GM19328 (cell line): ENCODE results near the gene CRIP2.

Experiments
- ATAC-seq: cut with Tn5 transposase; IDR thresholded peaks from one replicate; pipeline ENCODE4 v1.9.1; 2021; ENCODE audit warnings: mild to moderate bottlenecking, moderate library complexity; ENCODE audit not compliant: unreplicated experiment

Gene CRIP2

GRCh38 chr14:105442834-105443233 lies 31.8 kb upstream of the CRIP2 start:
- ATAC-seq: no peak

- no peak for ATAC-seq
Measured at GRCh38 chr14:105444859-105445258, 29.8 kb upstream of the CRIP2 start.

DNA sequence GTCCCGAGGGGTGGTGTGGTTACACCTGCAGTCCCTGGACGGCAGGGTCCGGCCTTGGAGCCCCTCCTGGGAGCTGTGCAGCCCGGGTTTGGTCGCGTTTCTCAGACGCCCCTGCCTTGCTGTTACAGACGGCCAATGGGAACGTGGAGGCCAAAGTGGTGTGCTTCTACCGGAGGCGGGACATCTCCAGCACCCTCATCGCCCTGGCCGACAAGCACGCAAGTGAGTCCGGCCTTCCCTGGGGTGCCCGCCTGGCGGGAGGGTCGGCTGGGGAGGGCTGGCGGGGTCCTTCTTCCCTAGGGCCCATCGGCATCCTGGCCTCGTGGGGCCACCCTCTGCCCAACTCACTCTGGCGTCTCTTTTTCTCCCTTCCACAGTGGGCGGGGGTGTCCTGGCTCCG lies 29.3 kb upstream of the CRIP2 start:
- no peak for ATAC-seq

DNA sequence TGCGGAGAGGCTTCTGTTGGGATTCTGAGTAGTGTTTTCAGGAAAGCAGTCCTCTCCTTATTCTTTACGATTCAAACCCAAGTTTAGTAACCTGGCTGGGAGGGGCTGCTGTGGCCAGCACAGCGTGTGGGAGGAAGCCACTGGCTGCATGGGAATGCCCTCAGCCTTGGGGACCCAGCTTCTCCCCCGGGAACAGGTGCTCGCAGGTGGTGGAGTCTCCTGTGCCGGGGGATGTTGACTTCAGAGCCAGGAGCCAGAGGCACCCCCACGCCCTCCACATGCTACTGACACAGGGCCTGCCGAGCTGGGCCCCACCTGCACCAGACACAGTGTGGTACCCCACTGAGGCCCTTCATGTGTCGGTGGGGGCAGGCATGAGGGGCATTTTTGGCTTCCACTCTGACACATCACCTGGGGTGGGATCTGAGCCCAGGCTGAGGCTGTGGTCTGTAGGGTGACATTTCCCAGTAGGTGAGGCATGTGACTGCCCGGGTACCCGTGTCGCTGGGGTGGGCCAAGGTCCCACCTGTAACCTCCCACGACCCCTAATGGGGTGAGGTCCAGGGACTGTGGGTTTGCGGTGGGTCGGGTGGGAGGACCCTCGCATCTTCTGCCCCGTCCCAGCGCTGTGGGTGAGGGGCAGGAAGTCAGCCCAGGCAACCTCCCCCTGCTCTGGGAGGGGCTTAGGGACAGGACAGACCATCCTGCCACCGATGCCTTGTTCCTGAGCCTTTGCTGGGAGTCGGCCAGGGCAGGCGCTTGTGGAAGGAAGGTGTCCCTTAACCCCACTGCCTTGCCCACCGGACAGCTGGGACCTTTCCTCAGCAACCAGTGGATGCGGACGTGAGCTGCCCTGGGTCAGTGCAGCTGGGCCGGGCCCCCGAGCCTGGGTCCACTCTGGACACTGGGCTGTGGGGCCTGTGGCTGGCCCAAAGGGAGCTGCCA lies 28.4 kb upstream of the CRIP2 start:
- ATAC-seq: no peak

DNA sequence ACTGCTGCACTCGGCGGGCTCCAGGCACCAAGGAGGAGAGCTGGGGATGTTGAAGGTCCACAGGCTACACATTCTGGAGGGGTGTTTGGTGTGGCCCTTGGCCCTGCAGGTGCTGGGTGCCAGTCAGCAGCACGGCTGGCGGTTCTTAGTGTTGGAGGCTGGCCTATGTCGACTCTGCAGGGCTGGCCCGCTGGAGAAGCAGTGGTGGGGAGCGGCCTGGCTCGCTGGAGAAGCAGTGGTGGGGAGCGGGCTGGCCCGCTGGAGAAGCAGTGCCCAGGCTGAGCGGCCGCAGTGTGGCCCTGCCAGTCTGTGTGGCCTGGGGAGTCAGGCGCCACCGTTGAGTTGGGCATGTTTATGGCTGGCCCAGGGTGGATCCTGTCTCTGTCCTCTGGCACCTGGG lies 27.6 kb upstream of the CRIP2 start:
- ATAC-seq: no peak

GRCh38 chr14:105447651-105448640 lies 26.7 kb upstream of the CRIP2 start:
- no peak for ATAC-seq

DNA sequence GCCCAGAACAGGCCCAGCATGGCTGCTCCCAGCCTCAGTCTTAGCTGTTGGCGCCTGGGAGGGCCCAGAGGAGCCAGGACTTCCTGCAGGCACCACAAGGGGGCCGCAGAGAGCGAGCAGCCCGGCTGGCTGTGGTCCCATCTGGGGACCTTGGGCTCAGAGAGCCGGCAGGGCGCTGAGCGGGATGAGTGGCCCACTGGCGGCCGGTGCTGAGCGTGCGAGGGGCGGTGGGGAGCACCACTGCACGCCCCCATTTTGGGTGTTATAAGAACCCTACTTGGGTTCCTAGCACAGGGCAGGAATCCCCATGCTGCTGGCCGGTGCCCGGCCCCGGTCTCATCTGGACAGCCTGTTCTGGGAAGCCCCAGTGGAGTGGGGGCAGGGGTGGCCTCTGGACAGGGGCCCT lies 25.9 kb upstream of the CRIP2 start:
- ATAC-seq: no peak

GRCh38 chr14:105449276-105450122 lies 25.1 kb upstream of the CRIP2 start:
- ATAC-seq: no peak

DNA sequence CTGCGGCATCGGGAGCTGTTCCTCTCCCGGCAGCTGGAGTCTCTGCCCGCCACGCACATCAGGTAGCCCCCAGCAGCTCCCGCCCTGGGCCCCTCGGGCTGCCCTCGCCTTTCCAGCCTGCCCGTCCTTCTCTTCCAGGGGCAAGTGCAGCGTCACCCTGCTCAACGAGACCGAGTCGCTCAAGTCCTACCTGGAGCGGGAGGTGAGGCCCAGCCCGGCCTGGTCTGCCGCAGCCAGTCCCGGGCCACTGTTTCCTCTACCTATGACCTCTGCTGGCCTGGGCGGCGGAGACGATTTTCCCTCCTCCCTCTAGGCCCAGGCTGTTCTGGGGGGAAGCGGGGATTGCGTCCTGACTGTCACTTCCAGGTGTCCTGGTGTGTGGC lies 24.5 kb upstream of the CRIP2 start:
- no peak for ATAC-seq

DNA sequence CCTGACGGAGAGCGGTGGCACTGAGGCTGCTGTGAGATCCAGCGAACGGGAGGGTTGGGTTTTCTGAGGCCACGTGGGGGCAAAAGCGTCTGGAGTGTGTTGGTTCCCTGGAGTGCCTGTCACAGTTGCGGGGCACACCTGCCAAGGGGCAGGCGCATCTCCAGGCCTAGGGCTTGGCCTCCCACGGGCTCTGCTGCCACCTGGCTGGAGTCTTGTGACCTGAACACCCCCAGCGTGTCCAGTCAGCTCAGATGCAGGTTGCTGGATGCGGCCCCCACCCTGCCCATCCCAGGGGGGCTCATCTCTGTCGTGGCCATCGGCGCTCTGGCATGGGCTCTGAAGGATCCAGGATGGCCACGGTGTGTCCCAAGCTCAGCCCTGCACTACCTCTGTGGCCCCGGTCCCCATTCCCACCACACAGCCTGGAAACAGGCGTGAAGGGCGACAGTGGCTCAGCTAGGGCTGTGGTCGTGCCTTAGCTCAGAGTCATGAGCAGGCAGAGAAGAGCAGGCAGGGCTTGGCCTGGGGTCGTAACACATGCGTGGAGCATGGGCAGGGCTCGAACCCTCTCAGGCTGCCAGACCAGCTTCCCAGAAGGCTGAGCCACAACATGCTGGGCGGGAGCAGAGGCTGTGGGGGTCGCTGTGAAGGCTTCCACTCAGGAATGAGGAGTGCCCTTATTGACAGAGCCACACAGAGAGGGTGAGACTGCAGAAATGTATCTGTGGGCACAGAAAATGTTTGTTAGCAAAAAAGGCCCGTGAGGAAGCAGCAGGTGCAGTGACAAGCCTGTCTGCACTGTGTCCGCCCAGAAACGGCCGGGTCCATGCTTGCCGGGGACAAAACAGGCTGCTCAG lies 23.5 kb upstream of the CRIP2 start:
- ATAC-seq: no peak

DNA sequence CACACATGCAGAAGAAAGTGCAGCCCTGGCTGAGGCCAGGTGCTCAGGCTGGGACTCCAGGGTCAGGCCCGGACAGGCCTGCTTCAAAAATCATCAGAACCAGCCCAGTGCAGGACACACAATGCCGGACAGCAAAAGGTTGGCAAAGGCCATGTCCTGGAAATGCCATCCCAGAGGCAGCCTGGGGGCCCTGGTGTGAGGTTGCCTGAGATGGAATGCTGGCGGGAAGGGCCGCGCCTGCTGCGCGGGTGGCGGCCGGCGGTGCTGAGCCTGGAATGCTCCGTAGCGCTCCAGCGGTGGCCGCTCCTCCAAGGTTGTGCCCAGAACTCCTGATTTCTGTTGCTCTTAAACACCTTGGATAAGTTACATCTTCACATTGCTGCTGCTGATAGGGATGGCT lies 21.7 kb upstream of the CRIP2 start:
- no peak for ATAC-seq

DNA sequence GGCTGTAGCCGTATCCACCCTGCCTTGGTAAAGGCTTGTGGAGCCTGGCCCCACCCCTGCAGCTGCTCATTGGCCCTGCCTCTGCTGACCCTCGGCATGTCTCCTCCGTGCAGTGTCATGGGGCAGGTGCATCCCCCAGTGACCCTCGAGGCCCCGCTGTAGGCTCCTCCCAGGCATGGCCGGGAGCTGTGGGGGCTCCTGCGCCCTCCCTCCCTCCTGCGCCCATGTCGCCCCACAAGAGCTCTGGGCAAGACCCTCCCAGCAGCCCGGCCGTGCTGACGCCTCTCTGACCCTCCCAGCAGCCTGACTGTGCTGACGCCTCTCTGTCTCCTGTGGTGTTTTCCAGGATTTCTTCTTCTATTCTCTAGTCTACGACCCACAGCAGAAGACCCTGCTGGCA lies 20.8 kb upstream of the CRIP2 start:
- ATAC-seq: no peak

DNA sequence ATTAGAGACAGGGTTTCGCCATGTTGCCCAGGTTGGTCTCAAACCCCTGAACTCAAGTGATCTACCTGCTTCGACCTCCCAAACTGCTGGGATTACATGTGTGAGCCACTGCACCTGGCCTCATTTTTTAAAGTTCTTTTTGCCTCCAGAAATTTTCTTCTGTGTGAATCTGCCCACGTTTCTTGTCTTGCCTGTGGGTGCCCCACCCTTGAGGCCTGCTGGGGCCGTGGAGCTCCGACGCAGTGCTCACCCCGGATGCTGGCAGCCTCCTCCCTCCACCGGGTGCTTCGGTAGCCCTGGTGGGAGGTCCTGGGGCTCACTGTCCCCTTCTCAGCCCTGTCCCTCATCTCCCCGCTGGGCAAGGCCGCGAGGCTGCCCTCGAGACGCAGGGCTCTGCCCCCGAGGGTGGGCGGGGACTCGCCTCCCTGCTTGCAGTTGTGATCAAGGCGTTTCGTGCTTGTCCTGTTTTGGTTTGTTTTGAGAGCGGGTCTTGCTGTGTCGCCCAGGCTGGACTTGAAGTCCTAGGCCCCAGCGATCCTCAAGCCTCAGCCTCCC lies 19.5 kb upstream of the CRIP2 start:
- ATAC-seq: no peak

DNA sequence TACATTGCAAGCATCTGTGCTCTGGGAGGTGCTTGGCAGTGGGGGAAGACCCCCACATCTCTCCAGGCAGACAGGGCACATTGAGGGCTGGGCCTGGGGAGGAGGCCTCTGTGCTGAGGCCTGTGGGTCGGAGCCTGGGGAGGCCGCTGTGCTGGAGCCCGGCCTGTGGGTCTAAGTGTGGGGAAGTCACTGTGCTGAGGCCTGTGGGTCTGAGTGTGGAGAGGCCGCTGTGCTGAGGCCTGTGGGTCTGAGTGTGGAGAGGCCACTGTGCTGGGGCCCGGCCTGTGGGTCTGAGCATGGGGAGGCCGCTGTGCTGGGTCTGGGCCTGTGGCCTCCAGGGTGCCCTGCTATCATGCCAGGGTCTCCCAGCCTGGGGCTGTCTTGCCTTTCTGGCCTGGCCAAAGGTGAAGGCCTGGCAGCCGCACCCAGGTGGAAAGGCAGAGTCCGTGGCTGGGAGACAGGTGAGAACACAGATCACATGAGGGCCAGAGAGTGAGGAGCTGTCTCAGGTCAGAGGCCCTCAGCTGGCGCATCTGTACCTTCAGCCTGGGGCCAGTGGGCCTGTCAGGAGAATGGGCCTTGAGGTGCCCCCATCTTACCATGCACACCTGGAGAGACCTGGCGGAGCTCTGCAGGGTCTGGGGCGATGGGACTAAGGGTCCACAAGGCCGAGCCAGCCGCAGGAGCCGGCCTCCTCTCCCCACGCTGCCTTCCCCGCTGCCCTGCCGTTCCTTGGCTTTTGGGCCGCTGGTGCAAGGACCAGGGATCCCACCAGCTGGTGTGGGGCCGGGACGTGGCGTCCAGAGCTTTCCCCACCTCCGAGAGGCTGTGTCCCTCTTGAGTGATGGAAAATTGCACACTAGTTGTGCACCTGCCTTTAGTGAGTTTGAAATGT lies 18.6 kb upstream of the CRIP2 start:
- no peak for ATAC-seq

- ATAC-seq: no peak
Measured at GRCh38 chr14:105456736-105457617, 17.6 kb upstream of the CRIP2 start.

- ATAC-seq: no peak
Measured at GRCh38 chr14:105458010-105458409, 16.6 kb upstream of the CRIP2 start.

DNA sequence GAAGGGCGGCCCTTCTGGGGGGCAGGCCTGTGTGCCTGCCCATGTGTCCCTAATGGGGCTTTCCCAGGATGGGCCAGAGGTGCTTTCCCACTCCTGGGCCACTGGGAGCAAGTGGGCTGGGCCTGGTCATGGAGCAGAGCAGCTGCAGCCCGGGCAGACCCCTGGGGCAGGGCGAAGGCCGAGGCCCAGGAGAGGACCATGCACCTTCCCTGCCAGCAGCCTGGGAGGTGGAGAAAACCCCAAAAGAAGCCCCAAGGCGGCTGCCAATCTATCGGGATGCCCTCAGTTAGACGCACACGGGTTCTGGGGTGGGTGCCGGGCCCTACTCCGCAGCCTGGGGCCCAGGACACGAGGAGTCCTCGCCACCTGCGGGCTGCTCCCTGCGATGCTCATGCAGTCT lies 16.1 kb upstream of the CRIP2 start:
- ATAC-seq: no peak

DNA sequence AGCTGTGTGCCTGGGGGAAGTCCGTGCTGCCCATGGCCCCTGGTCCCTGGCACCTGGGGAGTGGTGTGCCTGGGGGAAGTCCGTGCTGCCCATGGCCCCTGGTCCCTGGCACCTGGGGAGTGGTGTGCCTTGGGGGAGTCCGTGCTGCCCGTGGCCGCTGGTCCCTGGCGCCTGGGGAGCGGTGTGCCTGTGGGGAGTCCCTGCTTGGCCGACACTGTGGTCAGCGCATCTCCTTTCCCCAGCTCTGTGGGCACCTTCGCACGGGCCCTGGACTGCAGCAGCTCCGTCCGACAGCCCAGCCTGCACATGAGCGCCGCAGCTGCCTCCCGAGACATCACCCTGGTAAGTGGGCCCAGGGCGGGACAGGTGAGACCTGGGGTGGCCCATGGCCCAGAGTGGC lies 14.5 kb upstream of the CRIP2 start:
- no peak for ATAC-seq
